ENCODE data around the gene PDGFRB.

DNA sequence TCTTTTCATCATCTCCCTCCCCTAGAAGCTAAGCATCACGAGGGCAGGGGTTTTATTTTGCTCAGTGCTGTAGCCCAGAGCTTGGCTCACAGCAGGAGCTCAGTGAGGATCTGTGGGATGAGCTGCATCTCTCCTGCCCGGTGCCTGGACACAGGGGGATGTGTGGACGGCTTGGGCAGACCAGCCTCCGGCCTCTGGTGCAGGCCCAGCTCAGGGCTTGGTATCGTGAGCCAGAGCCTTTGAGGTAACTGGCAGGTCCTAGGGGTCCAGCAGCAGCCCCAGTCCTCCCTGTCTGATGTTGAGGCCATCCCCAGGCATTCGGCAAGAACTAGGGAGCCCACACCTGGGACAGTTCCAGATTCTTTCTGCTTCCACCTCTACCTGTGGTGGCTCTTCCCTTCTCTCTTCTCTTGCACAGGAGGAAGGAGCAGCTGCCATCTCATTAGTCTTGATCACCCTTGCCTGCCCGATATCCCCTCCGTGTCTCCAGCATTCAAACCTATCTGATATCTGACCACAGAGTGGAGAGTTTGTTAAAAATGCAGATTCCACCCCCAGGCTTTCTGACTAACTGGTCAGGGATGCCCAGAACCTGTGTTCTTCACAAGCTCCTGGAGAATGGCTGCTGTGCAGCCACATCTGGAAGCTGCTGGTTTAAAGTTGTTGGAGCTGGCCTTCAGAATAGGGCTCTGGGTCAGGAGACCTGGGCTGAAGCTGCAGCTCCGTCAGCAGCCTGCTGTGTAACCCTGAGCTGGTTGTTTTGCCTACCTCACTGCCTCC, 26.3 kb upstream of the PDGFRB start:
- TF ChIP-seq, protein P1, sequence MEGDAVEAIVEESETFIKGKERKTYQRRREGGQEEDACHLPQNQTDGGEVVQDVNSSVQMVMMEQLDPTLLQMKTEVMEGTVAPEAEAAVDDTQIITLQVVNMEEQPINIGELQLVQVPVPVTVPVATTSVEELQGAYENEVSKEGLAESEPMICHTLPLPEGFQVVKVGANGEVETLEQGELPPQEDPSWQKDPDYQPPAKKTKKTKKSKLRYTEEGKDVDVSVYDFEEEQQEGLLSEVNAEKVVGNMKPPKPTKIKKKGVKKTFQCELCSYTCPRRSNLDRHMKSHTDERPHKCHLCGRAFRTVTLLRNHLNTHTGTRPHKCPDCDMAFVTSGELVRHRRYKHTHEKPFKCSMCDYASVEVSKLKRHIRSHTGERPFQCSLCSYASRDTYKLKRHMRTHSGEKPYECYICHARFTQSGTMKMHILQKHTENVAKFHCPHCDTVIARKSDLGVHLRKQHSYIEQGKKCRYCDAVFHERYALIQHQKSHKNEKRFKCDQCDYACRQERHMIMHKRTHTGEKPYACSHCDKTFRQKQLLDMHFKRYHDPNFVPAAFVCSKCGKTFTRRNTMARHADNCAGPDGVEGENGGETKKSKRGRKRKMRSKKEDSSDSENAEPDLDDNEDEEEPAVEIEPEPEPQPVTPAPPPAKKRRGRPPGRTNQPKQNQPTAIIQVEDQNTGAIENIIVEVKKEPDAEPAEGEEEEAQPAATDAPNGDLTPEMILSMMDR (conservative IDR thresholded peaks at IDR 0.05; ENCODE audit: low read length), result no peak
- no peak for TF ChIP-seq EZH2phosphoT487 (IDR thresholded peaks at IDR 0.05; ENCODE audit: borderline replicate concordance, low read depth, low read length)
